ENCODE data around the gene ZNF574.

Gene ZNF574

GRCh38 chr19:42125536-42125935 is 49.6 kb downstream of the ZNF574 start:
- TF ChIP-seq POLR2AphosphoS5 (IDR thresholded peaks at IDR 0.05; ENCODE audit: low read depth, low read length) (no peak), REST (IDR thresholded peaks at IDR 0.05; ENCODE audit: insufficient read depth in 1 of 2, low read depth in 2 of 2, low read length in 2 of 2) (no peak)

GRCh38 chr19:42126574-42126973 is 50.6 kb downstream of the ZNF574 start:
- no peak for TF ChIP-seq TAF1 (IDR thresholded peaks at IDR 0.05; ENCODE audit: borderline replicate concordance, insufficient read depth, low read length)
- no peak for TF ChIP-seq FOXP2 (optimal IDR thresholded peaks at IDR 0.05; ENCODE audit: borderline replicate concordance, extremely low read depth, extremely low read length, insufficient read depth)
- no peak for TF ChIP-seq REST (IDR thresholded peaks at IDR 0.05; ENCODE audit: insufficient read depth in 1 of 2, low read depth in 2 of 2, low read length in 2 of 2)
- no peak for TF ChIP-seq SIN3A (IDR thresholded peaks at IDR 0.05; ENCODE audit: borderline replicate concordance, insufficient read depth, low read length)
- TF ChIP-seq POLR2AphosphoS5 (IDR thresholded peaks at IDR 0.05; ENCODE audit: low read depth, low read length): no peak

GRCh38 chr19:42129399-42130253 is 53.7 kb downstream of the ZNF574 start:
- no peak for TF ChIP-seq SIN3A (IDR thresholded peaks at IDR 0.05; ENCODE audit: borderline replicate concordance, insufficient read depth, low read length)
- peak; percentile 7 for TF ChIP-seq FOXP2 (optimal IDR thresholded peaks at IDR 0.05; ENCODE audit: borderline replicate concordance, extremely low read depth, extremely low read length, insufficient read depth)
- TF ChIP-seq TAF1 (IDR thresholded peaks at IDR 0.05; ENCODE audit: borderline replicate concordance, insufficient read depth, low read length): no peak

- TF ChIP-seq TAF1 (IDR thresholded peaks at IDR 0.05; ENCODE audit: borderline replicate concordance, insufficient read depth, low read length) (no peak), REST (IDR thresholded peaks at IDR 0.05; ENCODE audit: insufficient read depth in 1 of 2, low read depth in 2 of 2, low read length in 2 of 2) (no peak), FOXP2 (optimal IDR thresholded peaks at IDR 0.05; ENCODE audit: borderline replicate concordance, extremely low read depth, extremely low read length, insufficient read depth) (no peak), SIN3A (IDR thresholded peaks at IDR 0.05; ENCODE audit: borderline replicate concordance, insufficient read depth, low read length) (no peak), POLR2AphosphoS5 (IDR thresholded peaks at IDR 0.05; ENCODE audit: low read depth, low read length) (no peak)
Observed at GRCh38 chr19:42130254-42130573, 54.2 kb downstream of the ZNF574 start.
